DMS79 (cell line): ENCODE results near the gene ITFG2.

ENCODE experiments used
- DNase-seq: peaks from one replicate; lab custom pipeline; 2025; lab: John Stamatoyannopoulos, UW

The ITFG2 gene

DNA sequence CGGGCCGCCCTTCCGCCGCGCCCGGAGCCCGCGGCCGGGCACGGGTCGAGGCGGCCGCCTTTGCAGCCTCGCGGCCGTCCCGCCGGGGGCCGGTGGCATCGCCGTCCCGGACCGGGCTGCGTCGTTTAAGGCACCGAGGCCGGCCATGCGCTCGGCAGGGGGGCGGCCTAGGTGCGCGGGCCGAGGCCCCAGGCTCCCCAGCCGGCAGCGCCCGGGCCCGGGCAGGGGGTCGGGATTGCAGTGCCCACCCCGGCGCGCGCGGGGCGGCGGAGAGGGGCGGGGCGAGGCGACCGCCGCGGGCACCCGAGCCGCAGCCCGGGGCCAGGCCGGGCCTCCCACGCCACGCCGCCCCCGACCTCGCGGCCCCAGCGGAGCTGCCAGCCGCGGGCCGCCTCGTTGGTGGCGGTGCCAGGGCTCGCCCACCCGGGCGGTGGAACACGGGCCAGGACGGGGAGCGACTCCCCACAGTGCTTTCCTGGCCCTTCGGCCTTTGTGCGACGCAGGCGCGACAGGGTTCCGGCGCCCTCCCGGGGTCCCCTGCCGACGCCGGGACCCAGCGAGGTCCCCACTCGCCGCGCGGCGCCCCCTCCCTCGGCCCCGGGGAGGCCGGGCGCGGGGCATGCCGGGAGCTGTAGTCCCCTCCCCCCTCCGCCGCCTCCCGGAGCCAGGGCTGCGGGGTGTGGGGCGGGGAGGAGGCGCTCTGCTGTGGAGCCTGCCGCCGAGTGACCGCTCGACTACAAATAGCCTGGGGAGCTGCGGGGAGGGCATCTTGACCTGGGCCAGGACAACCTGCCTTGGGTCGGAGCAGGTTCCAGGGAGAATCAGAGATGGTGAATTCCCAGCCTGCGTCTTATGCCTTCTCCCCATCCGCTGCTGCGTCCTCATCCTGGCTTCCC is 16.9 kb upstream of the ITFG2 start:
- DNase-seq, result no peak

DNA sequence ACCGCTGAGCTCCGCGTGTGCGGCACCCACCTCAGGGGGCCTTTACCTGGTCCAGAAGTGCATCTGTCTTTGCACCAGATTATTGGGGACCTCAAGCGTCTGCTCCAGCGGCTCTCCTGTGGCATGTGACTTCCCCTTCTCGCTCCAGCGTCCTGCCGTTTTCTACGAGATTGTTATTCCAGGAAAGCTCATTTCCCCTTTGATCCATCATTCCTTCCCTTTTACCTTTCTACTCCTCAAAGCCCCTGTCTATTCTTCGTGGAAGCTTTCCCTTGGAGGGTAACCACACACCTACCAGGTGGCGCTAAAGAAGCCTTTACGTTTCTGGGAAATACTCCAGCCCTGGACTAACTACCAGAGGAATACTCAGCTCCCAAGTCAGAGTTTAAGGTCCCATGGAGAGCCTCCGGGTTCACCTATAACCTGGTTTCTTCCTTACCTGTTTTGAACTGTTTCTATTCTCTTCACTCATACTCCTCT is 16.2 kb upstream of the ITFG2 start:
- peak; percentile 12 for DNase-seq

- DNase-seq, result no peak
Measured at GRCh38 chr12:2797721-2798418, 14.6 kb upstream of the ITFG2 start.

DNA sequence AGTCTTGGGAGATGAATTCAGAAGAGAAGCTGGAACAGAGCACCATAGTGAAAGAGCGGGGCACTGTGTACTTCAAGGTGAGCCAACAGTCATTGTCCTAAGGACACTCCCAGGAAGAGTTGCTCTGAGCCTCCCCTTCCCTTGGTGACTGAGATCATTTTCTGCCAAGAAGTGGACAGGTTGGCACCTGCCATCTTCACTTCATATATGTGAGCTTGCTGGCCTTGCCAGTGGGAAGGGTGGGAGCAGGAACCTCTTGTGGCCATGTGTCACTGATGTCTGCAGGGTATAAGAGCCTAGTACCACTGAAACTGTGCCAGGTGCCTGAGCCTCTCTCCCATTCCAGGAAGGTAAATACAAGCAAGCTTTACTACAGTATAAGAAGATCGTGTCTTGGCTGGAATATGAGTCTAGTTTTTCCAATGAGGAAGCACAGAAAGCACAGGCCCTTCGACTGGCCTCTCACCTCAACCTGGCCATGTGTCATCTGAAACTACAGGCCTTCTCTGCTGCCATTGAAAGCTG is 12.4 kb upstream of the ITFG2 start:
- DNase-seq, result no peak

- no peak for DNase-seq
Measured at GRCh38 chr12:2801044-2801783, 11.3 kb upstream of the ITFG2 start.

DNA sequence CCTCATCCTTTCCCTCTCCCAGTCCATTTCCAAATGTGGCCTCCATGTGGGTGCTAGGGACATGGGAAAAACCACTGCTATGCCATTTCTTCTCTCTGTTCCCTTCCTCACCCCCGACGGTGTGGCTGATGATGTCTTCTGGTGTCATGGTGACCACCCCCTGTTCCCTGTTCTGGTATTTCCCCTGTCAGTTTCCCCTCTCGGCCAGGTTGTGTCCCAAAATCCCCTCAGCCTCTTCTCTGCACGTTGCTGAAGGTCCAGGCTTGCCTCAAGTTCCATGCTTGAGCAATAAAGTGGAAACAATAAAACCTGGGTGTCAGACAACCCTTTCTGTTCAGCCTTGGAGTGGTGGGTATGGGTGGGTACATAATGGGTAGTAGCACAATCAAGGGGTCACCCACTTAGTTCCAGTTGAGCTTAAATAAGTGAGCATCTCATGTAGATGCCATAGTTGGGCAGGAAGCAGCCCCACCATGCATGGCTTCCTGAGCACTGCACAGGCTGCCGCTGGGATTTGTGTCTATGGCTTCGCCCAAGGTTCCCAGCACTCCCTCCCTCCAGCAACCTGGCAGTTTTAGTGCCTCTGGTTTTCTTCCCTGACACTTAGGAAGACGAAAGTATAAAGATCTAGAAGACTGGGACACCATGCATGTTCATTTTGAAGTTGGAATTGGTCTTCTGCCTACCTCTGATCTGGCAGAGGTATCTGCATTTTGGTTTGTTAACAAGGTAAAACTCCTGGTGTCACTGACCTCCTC is 8.7 kb upstream of the ITFG2 start:
- no peak for DNase-seq

- no peak for DNase-seq
Measured at GRCh38 chr12:2804393-2805142, 7.9 kb upstream of the ITFG2 start.

- no peak for DNase-seq
Measured at GRCh38 chr12:2805143-2805520, 7.3 kb upstream of the ITFG2 start.

GRCh38 chr12:2806700-2807099 is 5.8 kb upstream of the ITFG2 start:
- DNase-seq, result no peak

DNA sequence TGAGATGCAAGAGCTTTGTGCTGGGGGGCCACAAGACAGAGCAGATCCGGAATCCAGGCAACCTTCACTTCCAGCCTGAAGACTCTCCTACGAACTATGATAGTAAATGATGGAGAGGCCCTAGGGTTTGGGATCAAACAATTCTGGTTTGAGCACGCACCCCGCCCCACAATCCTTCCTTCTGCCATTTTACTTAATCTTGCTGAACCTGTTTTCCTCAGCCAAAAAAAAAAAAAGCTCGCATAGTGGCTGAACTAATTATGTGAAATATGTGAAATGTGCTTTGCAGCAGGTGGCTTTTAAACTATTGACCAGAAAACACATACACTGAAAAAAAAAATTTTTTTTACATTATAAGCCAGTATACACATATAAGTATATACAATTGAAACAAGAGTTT is 667 bp upstream of the ITFG2 start:
- peak; percentile 13 for DNase-seq

DNA sequence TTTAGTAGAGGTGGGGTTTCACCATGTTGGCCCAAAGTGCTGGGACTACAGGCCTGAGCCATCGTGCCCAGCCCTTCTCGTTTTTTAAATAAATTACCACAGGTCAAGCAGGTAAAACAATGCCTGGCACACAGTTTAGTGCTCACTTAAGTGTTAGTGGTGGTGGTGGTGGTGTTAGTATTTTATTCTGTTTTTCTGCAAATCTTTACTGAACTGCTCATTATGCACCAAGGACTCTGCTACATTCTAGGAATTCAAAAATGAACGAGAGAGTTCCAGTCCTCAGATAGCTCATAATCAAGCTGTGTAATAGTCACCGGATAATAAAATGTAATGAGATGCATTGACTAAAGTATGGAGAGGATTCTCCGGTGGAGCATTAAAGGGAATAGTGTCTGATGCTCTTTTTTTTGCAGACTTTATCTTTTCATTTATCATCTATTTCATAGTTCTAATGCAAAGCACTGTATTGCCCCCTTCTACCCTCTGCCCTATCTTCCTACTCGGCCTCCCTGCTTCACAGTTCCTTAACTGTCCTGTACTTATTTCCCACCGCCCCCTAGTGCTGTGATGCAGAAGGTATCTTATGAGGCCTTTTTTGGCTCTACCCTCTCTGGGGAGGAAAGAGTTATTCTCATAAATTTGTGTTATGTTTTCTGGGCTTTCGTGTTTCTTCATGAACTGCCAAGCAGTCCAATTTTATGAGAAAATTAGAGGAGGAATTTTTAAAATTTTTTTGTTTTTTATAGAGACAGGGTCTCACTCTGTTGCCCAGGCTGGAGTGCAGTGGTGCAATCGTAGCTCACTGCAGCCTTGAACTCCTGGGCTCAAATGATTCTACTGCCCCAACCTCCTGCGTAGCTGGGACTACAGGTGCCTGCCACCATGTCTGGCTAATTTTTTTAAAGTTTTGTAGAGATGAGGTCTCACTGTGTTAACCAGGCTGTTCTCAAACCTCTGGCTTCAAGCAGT is 1.0 kb downstream of the ITFG2 start:
- DNase-seq, result peak; percentile 25

DNA sequence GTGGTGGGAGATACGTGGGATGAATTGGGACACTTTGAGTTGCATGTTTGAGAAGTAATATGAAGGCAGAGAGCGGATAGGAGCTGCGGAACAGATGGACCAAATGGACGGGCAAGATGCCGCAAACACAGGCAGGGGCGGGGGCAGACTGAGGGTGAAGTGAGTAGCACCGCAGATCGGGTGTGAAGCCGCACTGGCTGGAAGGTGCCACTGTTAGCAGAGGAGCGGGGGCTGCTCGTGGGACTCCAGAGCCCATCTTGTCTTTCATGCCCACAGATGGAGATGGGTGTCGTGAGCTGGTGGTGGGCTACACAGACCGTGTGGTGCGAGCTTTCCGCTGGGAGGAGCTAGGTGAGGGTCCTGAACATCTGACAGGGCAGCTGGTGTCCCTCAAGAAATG is 7.3 kb downstream of the ITFG2 start:
- no peak for DNase-seq

GRCh38 chr12:2820432-2820831 is 8.0 kb downstream of the ITFG2 start:
- no peak for DNase-seq

DNA sequence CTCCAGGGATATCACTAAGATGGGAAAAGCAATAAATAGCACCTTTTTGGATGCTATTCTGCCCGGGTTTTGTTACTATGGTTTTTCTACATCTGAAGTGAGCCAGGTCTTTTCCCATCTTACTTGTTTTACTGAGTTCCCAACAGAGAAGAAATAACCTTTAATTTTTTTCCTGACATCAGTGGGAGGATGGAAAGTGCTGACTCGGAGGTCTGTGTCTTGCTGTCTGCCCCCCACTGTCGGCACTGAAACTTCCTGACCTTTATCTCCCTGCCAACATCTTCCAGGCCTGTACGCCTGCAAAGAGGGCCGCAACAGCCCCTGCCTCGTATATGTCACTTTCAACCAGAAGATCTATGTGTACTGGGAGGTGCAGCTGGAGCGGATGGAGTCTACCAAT is 11.0 kb downstream of the ITFG2 start:
- DNase-seq, result no peak

DNA sequence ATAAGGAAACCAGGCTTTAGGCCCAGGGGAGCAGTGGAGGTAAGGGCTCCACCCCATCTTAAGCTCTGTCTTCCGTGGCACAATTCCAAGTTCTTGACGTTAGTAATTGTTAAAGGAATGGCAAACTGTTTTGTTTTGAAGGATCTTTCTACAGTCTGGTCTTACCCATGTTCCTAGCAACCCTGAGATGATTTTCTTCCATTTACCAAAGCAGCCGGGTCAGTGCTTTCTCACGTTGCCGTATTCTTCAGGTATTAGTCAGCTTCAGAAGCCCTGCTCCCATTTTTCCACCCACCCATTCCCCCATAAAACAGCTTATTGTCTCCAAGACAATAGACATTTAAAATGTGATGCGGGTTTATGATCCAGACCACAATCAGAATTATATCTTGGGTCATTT is 12.1 kb downstream of the ITFG2 start:
- no peak for DNase-seq

GRCh38 chr12:2825132-2825531 is 12.7 kb downstream of the ITFG2 start:
- DNase-seq, result no peak

GRCh38 chr12:2826036-2826435 is 13.6 kb downstream of the ITFG2 start:
- no peak for DNase-seq

GRCh38 chr12:2826721-2827515 is 14.4 kb downstream of the ITFG2 start:
- no peak for DNase-seq

- DNase-seq, result no peak
Measured at GRCh38 chr12:2829275-2829674, 16.8 kb downstream of the ITFG2 start.
